K562 treated with DMSO at 1 percent for 48 hours (cell line): ENCODE results near the gene SCN11A. TPM values are rescaled to one million over a fixed set of nuclear protein-coding genes. Genes with fewer than 3 reads are reported as not detected.

ENCODE experiments used
- total RNA-seq: library from RNA; unstranded; fragments of 300-600 nt; gene quantifications from 2 replicates; pipeline ENCODE4 v1.2.3, GENCODE V29; 2022; ENCODE audit warnings: low replicate concordance; ENCODE audit errors: extremely low read depth

Gene SCN11A
- not detected in 2 replicates for total RNA-seq

GRCh38 chr3:39051649-39052561 is at the start of gene SCN11A, which contains the start of gene WDR48:
Gene SCN11A (minus strand): TSS chr3:39051944. CDS start chr3:38950362, 101,582 bp downstream.
Gene WDR48 (plus strand): TSS chr3:39052016. CDS start chr3:39052026, 10 bp downstream.

Other genes starting within 250 kb of the SCN11A start
- not detected in 2 replicates for gene SCN10A, start 235.7 kb downstream of the SCN11A start, total RNA-seq
- gene WDR48, start 72 bp upstream of the SCN11A start, total RNA-seq = not detected in 2 replicates
- gene GORASP1, start 55.7 kb upstream of the SCN11A start, total RNA-seq = not detected in 2 replicates
- not detected in 2 replicates for gene TTC21A, start 55.7 kb upstream of the SCN11A start, total RNA-seq
- 157 TPM in 1 of 2 replicates, not detected in the other for gene CSRNP1, start 101.6 kb upstream of the SCN11A start, total RNA-seq
- not detected in 2 replicates for gene XIRP1, start 140.7 kb upstream of the SCN11A start, total RNA-seq
- not detected in 2 replicates for gene CX3CR1, start 228.1 kb upstream of the SCN11A start, total RNA-seq